ENCODE results near the gene NDUFA13. TPM values are rescaled to one million over a fixed set of nuclear protein-coding genes. Genes with fewer than 3 reads are reported as not detected.

The NDUFA13 gene
- total RNA-seq, 1 donor from 2014 or later: 342 TPM

DNA sequence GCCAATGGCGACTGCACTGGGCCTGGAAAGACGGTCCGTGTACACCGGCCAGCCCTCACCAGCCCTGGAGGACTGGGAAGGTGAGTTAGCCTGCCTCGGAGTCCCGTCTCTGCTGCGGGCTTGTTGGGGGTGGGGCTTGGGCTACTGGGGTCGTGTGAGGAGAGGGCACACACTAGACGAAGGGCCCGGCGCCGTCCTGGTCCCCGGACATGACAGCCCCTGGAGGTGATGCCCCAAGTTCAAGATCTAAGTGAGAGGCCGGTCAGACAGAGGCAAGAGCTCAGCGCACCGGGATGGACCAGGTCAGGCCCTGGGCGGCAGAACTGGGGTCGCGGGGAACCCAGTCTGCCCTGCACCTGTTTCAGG, 23.7 kb downstream of the NDUFA13 start:
- no peak for DNase-seq (ENCODE audit: low spot score in 2 of 2, unreplicated experiment in 2 of 2)
- no peaks in the 10 kb centered on the region for H3K9me3 Mint-ChIP-seq
- H3K27ac Mint-ChIP-seq: no peak overlapping the region
- H3K4me3 Mint-ChIP-seq: no peak overlapping the region
- H3K36me3 Mint-ChIP-seq: no peaks in the 10 kb centered on the region
- peaks cover 6% of the 10 kb centered on the region for H3K27me3 Mint-ChIP-seq (ENCODE audit: low read depth)
- peaks cover 14% of the 10 kb centered on the region for H3K4me1 Mint-ChIP-seq
- TF ChIP-seq, protein P1, sequence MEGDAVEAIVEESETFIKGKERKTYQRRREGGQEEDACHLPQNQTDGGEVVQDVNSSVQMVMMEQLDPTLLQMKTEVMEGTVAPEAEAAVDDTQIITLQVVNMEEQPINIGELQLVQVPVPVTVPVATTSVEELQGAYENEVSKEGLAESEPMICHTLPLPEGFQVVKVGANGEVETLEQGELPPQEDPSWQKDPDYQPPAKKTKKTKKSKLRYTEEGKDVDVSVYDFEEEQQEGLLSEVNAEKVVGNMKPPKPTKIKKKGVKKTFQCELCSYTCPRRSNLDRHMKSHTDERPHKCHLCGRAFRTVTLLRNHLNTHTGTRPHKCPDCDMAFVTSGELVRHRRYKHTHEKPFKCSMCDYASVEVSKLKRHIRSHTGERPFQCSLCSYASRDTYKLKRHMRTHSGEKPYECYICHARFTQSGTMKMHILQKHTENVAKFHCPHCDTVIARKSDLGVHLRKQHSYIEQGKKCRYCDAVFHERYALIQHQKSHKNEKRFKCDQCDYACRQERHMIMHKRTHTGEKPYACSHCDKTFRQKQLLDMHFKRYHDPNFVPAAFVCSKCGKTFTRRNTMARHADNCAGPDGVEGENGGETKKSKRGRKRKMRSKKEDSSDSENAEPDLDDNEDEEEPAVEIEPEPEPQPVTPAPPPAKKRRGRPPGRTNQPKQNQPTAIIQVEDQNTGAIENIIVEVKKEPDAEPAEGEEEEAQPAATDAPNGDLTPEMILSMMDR (IDR thresholded peaks at IDR 0.05; ENCODE audit: unreplicated experiment): no peak

- Mint-ChIP-seq H3K4me3 (no peak overlapping the region), H3K4me1 (peaks cover 14% of the 10 kb centered on the region), H3K9me3 (no peaks in the 10 kb centered on the region), H3K27me3 (ENCODE audit: low read depth) (peaks cover 6% of the 10 kb centered on the region), H3K36me3 (no peaks in the 10 kb centered on the region), H3K27ac (no peak overlapping the region)
- TF ChIP-seq, protein P1 (IDR thresholded peaks at IDR 0.05; ENCODE audit: unreplicated experiment): no peak
- no peak for DNase-seq (ENCODE audit: low spot score in 2 of 2, unreplicated experiment in 2 of 2)
These were observed 24.2 kb downstream of the NDUFA13 start for GRCh38 chr19:19540064-19540714.

DNA sequence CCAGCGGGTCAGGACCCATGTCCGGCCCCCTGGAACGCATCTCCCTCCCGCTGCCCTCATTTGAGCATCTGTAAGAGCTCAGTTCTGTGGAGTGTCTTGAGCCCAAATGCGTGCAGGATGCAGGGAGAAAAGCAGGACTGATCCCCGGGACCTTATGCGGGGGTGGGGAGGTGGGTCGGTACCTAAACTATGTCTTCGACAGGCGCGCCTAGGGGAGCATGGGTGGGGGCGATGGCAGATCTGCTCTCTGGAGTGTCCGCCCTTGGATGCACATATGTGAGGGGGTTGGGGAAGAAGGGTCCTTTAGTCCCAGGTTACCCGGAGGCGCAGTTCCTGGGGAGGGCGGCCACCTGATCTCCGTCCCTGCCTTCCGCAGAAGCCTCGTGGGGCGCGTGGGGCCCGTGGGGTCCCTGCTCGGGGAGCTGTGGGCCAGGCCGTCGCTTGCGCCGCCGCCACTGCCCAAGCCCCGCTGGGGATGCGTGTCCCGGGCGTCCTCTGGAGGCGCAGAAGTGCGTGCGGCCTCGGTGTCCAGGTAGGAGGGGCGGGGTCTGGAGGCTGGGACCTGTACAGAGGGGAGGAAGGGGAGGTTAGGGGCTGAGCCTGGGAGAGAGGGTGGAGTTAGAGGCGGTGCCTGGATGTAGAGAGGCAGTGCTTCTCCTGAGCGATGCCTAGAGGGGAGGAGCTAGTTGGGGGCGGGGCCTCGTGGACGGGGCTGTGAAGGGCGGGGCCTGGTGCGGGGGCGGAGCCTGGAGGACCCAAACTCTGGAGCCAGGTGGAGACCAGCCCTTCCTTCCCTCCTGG, 24.9 kb downstream of the NDUFA13 start:
- TF ChIP-seq, protein P1 (IDR thresholded peaks at IDR 0.05; ENCODE audit: unreplicated experiment): no peak
- Mint-ChIP-seq H3K9me3 (no peaks in the 10 kb centered on the region), H3K27me3 (ENCODE audit: low read depth) (peaks cover 6% of the 10 kb centered on the region), H3K4me3 (no peak overlapping the region), H3K27ac (no peak overlapping the region), H3K36me3 (no peaks in the 10 kb centered on the region), H3K4me1 (peaks cover 14% of the 10 kb centered on the region)
- DNase-seq (ENCODE audit: low spot score in 2 of 2, unreplicated experiment in 2 of 2): peak in 1 of 2 experiments; percentile 58

DNA sequence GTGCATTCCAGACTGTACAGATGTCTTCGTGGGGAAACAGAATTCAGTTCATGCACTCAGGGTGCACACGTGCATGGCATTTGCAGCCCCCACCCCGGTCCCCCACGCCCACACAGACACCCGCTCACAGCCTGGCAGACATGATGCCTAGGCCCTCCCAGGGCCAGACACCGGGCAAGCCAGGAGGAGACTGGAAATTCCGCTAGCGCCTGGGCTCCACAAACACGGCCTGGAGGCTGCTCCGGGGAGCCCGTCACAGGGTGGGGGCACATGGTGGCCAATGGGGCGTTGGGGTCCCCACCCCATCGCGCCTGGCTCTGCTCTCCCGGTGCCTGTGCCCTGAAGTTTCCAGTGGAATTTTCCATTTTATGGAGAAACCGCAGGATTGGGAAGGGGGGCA, 25.6 kb downstream of the NDUFA13 start:
- H3K36me3 Mint-ChIP-seq: no peaks in the 10 kb centered on the region
- TF ChIP-seq, protein P1 (IDR thresholded peaks at IDR 0.05; ENCODE audit: unreplicated experiment): no peak
- H3K27ac Mint-ChIP-seq: no peak overlapping the region
- no peaks in the 10 kb centered on the region for H3K9me3 Mint-ChIP-seq
- peaks cover 6% of the 10 kb centered on the region for H3K27me3 Mint-ChIP-seq (ENCODE audit: low read depth)
- H3K4me3 Mint-ChIP-seq: no peak overlapping the region
- H3K4me1 Mint-ChIP-seq: peaks cover 14% of the 10 kb centered on the region
- DNase-seq (ENCODE audit: low spot score in 2 of 2, unreplicated experiment in 2 of 2): no peak

DNA sequence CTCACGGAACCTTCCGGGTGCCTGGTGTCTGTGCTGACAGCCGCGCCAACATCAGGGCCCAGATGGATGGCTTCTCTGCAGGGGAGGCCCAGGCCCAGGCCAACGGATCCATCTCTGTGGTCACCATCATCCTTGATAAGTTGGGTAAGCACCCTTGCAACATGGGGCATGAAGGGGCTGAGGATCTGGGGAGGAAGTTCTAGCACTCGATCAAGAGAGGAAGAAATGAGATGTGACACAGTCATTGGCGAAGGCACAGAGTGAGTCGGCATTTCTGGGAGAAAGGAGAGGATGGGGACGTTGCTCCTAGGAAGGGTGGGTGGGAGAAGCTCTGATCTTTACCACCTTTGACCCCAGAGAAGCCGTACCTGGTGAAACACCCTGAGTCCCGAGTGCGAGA, 26.5 kb downstream of the NDUFA13 start:
- TF ChIP-seq, protein P1 (IDR thresholded peaks at IDR 0.05; ENCODE audit: unreplicated experiment): no peak
- Mint-ChIP-seq H3K4me3 (no peak overlapping the region), H3K27ac (no peak overlapping the region), H3K36me3 (no peaks in the 10 kb centered on the region), H3K9me3 (no peaks in the 10 kb centered on the region), H3K4me1 (peaks cover 14% of the 10 kb centered on the region), H3K27me3 (ENCODE audit: low read depth) (peaks cover 6% of the 10 kb centered on the region)
- no peak for DNase-seq (ENCODE audit: low spot score in 2 of 2, unreplicated experiment in 2 of 2)

All from mesothelial cell of epicardium (in vitro differentiated cells).